A673 (cell line): ENCODE results near the gene MAN1C1.

ENCODE experiments used
- EZH2 ChIP-seq: fragments of 200-600 bp; sonication (generic); IDR thresholded peaks from 2 replicates; pipeline ENCODE4 v1.6.1; 2017; ENCODE audit warnings: borderline replicate concordance, low read depth, mild to moderate bottlenecking, mixed read lengths, antibody characterized with exemption, low read length; ENCODE audit not compliant: poor library complexity, severe bottlenecking
- TF ChIP-seq, protein P1 (sequence below): fragments of 300-800, 200-600 bp; sonication (generic); conservative IDR thresholded peaks from 2 replicates; pipeline ENCODE4 v1.5.1; 2017; ENCODE audit warnings: low read depth, mild to moderate bottlenecking, antibody characterized with exemption, low read length, moderate library complexity, mixed read lengths

DNA sequence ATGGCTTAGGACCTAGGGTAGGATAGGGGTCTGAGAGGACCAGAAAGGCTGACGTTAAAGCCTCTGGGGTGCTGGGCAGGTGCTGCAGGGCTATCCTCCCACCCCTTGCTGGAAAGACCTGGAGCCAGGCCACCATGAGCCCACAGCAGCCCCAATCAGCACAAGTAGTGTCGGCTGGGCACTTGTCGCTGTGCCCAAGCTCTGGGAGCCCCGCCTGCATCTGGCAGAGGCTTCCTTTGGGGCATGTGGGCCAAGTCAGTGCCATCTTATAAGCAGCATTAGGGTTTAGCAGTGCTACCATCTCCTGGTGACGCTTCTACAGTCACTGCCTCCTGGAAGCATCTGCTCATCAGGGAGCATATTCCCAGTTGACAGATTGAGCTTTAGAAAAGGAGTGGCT is 31.3 kb downstream of the MAN1C1 start:
- TF ChIP-seq, protein P1, sequence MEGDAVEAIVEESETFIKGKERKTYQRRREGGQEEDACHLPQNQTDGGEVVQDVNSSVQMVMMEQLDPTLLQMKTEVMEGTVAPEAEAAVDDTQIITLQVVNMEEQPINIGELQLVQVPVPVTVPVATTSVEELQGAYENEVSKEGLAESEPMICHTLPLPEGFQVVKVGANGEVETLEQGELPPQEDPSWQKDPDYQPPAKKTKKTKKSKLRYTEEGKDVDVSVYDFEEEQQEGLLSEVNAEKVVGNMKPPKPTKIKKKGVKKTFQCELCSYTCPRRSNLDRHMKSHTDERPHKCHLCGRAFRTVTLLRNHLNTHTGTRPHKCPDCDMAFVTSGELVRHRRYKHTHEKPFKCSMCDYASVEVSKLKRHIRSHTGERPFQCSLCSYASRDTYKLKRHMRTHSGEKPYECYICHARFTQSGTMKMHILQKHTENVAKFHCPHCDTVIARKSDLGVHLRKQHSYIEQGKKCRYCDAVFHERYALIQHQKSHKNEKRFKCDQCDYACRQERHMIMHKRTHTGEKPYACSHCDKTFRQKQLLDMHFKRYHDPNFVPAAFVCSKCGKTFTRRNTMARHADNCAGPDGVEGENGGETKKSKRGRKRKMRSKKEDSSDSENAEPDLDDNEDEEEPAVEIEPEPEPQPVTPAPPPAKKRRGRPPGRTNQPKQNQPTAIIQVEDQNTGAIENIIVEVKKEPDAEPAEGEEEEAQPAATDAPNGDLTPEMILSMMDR: no peak
- no peak for TF ChIP-seq EZH2
